Stimulated activated CD8-positive, alpha-beta memory T cell treated with anti-CD3 and anti-CD28 coated beads, Interleukin-4, amount 100 ng/mL, for 24 hours (primary cell): ENCODE results near the gene OOSP4A.
"Not testable (repeated sequence)": the region's sequence is repeated elsewhere in the genome, so short reads cannot be mapped to it uniquely, and the experiment has no call there.

Experiments
- DNase-seq: peaks from one replicate; pipeline ENCODE4 v3.0.0-alpha.2; 2020; ENCODE audit warnings: low read depth

Gene OOSP4A

DNA sequence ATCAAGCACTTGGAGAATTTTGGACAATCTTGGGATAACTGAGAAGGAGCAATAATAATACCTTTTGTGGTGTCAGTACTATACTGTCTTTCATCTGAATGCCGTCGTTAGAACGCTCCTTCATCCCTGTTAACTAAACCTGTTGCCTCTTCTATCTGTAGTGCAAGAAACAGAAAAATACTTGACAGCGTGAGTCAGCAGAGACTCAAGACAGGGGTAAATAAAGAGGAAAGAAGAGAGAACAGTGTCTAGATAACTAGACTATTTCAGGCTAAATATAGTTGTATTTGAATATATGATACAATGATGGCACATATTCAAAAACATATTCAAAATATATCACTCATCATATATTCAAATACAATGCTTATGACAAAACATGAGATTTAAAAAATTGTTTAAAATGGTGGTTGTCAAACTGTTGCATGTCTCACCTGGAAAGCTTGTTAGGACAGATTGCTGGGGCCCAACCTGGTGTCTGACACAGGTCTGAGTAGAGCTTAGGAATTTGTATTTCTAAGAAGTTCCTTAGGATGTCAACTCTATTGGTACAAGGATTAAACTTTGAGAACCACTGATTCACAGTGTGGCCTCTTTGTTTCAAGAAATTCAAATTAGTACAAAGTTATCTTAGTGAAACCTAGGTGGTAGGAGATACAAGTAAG, 17.4 kb downstream of the OOSP4A start:
- no peak for DNase-seq

DNA sequence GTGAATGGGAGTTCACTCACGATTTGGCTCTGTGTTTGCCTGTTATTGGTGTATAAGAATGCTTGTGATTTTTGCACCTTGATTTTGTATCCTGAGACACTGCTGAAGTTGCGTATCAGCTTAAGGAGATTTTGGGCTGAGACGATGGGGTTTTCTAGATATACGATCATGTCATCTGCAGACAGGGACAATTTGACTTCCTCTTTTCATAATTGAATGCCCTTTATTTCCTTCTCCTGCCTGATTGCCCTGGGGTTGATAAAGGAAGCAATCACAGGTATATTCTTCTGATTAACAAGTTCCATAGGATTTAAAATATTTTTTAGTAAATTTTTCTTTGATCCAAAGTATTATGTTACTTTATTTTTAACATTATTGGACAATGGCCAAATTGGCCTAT, 18.2 kb downstream of the OOSP4A start:
- not testable (repeated sequence) for DNase-seq

DNA sequence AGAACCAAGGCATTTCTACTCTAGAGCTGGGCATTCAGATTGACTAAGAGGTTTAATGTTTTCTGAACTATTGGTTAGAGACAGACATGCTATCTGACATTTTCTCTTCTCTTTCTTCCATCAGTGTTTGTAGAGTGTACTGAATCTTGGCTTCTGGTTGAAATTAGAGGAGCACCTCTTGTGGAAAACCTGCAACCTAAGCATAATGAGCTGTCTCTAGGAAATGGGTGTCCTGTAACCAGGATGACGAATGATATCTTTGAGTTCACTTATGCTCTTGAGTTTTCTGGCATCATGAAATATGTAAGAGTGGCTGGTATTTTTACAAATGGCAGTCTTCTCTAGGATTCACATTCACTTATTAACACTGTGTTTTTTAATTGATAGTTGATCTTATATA, 19.4 kb downstream of the OOSP4A start:
- no peak for DNase-seq

DNA sequence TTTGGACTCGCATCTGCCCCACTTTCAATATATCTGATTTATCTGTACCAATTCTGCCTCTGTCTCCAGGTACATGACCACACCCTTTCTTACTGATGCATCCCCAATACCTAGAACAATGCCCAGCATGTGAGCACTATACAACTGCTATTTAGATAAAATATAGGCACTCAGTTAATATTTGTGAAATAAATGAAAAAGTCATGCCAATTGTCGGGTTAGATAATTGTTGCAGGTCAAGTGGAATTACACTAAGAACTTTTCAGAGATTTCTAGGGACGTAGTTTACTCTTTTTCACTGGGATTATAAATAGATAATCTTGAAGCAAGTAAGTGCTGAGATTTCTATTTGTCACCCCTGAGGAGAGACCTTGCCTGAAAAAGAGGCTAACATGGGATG, 20.5 kb downstream of the OOSP4A start:
- DNase-seq, result no peak

DNA sequence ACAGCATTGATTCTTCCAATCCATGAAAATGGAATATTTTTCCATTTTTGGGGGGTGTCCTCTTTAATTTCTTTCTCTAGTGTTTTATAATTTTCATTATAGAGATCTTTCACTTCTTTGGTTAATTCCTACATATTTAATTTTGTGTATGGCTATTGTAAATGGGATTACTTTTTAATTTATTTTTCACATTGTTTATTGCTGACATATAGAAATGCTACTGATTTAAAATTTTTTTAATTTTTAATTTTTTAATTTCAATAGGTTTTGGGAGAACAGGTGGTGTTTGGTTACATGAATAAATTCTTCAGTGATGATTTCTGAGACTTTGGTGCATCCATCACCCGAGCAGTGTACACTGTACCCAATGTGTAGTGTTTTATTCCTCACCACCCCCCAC, 26.6 kb downstream of the OOSP4A start:
- no peak for DNase-seq

DNA sequence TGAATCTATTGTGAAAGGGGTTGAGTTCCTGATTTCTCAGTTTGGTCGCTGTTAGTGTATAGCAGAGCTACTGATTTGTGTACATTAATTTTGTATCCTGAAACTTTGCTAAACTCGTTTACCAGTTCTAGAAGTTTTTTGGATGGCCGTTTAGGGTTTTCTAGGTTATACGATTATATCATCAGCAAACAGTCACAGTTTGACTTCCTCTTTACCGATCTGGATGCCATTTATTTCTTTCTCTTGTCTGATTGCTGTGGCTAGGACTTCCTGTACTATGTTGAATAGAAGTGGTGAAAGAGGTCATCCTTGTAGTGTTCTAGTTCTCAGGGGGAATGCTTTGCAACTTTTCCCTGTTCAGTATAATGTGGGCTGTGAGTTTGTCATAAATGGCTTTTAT, 28.6 kb downstream of the OOSP4A start:
- no peak for DNase-seq

DNA sequence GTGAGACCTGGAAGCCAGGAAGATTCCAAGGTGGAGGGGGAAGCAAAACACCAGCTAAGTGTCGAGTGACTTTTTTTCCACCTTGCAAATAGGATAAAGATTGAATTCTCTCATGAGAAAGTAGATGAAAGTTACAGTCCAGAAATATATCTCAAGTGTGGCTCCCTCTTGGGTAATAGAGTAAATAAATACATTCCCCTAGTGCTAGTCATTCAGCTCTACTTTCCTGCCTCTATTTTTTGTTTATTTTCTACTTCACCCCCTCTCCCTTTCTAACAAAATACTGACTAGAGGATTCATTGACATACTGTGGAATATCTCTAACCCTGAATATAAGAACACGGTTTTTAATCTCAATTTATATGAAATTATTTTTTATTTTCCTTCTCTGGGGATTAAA, 34.0 kb downstream of the OOSP4A start:
- no peak for DNase-seq

DNA sequence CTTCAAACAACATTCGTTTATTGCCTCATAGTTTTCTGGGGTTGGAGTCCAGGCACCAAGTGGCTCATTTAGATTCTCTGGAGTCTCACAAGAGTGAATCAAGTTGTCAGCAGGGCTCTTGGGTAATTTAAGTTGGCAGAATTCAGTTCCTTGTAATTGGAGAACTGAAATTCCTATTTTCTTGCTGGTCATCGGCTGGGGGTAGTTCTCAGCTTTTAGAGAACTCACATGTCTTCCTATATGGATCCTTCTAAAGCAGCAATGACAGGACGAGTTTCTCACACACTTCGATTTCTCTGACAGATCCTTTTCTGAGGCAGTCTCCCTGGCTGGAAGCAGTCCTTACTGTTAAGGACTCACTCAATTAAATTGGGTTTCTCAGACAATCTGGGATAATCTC, 35.9 kb downstream of the OOSP4A start:
- no peak for DNase-seq

DNA sequence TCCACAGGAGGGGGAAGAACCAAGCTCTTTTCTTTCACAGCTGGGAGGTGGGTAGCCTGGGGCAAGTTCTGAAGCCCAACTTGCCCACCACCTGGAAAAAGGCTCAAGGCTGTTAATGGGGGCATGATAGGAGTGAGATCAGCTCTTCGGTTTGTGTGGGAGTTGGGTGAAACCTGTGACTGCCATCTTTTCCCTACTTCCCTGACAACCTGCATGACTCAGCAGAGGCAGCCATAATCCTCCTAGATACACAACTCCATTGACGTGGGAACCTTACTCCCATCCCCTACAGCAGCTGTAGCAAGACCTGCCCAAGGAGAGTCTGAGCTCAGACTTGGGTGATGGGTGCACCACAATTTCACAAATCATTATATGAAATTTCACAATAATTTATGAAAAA, 39.9 kb downstream of the OOSP4A start:
- DNase-seq, result no peak

DNA sequence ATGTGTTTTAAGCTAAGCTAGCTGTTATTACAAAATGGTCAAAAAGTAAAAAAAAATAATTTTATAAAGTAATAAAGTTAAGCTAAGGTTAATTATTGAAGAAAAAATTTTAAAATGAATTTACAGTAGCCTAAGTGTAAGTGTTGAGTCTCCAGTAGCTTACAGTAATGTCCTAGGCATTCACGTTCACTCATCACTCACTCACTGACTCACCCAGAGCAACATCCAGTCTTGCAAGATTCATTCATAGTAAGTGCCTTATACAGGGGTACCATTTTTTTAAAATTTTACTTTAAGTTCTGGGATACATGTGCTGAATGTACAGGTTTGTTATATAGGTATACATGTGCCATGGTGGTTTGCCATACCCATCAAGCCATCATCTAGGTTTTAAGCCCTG, 41.5 kb downstream of the OOSP4A start:
- DNase-seq, result no peak

DNA sequence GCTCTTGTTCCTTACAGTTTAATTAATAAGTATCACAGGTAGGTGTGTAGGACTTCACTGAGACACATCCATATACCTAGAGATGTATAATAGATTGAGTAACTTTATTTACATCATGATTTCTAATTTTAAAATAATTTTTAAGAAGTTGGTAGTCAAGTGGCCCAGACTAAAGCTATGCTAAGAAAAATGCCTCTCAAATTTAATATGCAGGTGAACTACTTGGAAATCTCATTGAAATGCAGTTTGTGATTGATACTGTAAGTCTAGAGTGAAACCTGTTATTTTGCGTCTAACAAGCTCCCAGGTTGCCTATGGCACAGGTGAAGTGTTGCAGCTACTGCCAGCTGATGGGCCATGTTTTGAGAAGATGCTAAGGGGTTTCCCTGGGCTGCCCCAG, 53.0 kb downstream of the OOSP4A start, which contains the start of gene OOSP4B:
Gene OOSP4B, plus strand, starts transcription at position 301 of the 400 bp plus-strand sequence.
- DNase-seq, result no peak

DNA sequence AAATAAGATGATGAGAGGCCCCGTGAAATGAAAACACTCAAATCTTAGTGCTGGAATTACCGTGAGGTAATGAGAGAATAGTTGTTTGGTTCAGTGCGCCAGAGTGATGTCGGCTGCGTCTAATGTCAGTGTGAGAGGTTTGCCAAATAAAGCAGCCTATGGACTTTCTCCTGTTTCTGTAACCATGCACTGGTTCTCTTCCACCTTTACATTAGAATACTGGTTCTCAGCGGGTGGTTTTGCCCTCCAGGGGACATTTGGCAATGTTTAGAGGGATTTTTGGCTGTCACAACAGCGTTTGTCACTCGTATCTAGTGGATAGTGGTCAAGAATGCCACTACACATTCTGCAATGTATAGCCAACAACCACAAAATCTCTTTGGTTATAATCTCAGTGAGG, 54.2 kb downstream of the OOSP4A start:
- no peak for DNase-seq
